A673 (cell line): ENCODE measurements around the gene SRRM3. TPM values are rescaled to one million over a fixed set of nuclear protein-coding genes. Genes with fewer than 3 reads are reported as not detected.

Experiments
- BruUV-seq: library from RNA; stranded (reverse); fragments of 400-500 nt; replicated peaks from 2 replicates; lab custom pipeline; 2021; lab: Mats Ljungman, UMichigan
- CTCF ChIA-PET: fragments of 300-600 bp; sonication (Branson Sonifier 250); formaldehyde crosslinking; loops from one replicate; lab custom pipeline; 2022; ENCODE audit warnings: antibody characterized with exemption; lab: Charles Lee
- POLR2A ChIA-PET: fragments of 300-600 bp; sonication (Branson Sonifier 250); formaldehyde crosslinking; loops from one replicate; lab custom pipeline; 2022; ENCODE audit warnings: antibody characterized with exemption; ENCODE audit not compliant: low non-redundant PET; lab: Charles Lee
- DNase-seq: peaks from one replicate; pipeline ENCODE4 v3.0.0-alpha.2; 2015; ENCODE audit warnings: low spot score
- H3K27ac ChIP-seq: fragments of 200-600 bp; sonication (generic); 2 replicates; pipeline ENCODE4 v1.5.1; 2016; ENCODE audit warnings: mixed run types, low read depth, mild to moderate bottlenecking, mixed read lengths, antibody characterized with exemption, low read length; ENCODE audit not compliant: poor library complexity, severe bottlenecking
- H3K27me3 ChIP-seq: fragments of 200-600 bp; sonication (generic); replicated peaks from 2 replicates; pipeline ENCODE4 v1.6.1; 2017; ENCODE audit warnings: mixed run types, low read depth, mild to moderate bottlenecking, mixed read lengths, antibody characterized with exemption, low read length; ENCODE audit not compliant: insufficient read depth, poor library complexity
- H3K36me3 ChIP-seq: fragments of 200-600 bp; sonication (generic); 2 replicates; pipeline ENCODE4 v1.6.1; 2016; ENCODE audit warnings: mixed run types, mild to moderate bottlenecking, mixed read lengths, antibody characterized with exemption, low read length; ENCODE audit not compliant: insufficient read depth, poor library complexity, severe bottlenecking
- H3K4me1 ChIP-seq: fragments of 200-600 bp; sonication (generic); 2 replicates; pipeline ENCODE4 v1.6.1; 2017; ENCODE audit warnings: mixed run types, mild to moderate bottlenecking, mixed read lengths, antibody characterized with exemption, low read length; ENCODE audit not compliant: insufficient read depth, poor library complexity, severe bottlenecking
- H3K4me3 ChIP-seq: fragments of 200-600 bp; sonication (generic); 2 replicates; pipeline ENCODE4 v1.5.1; 2016; ENCODE audit warnings: low read depth, mixed run types, mild to moderate bottlenecking, mixed read lengths, low read length; ENCODE audit not compliant: poor library complexity, severe bottlenecking
- H3K9me3 ChIP-seq: fragments of 200-600 bp; sonication (generic); 2 replicates; pipeline ENCODE4 v1.6.1; 2016; ENCODE audit warnings: mixed run types, low read depth, mild to moderate bottlenecking, mixed read lengths, antibody characterized with exemption, low read length; ENCODE audit not compliant: poor library complexity, severe bottlenecking
- EZH2 ChIP-seq: fragments of 200-600 bp; sonication (generic); IDR thresholded peaks from 2 replicates; pipeline ENCODE4 v1.6.1; 2017; ENCODE audit warnings: borderline replicate concordance, low read depth, mild to moderate bottlenecking, mixed read lengths, antibody characterized with exemption, low read length; ENCODE audit not compliant: poor library complexity, severe bottlenecking
- intact Hi-C: fragments of 100-400 bp; cut with micrococcal nuclease; formaldehyde crosslinking; loops from one replicate; pipeline ENCODE4 v1.10.0; 2022; ENCODE audit not compliant: unreplicated experiment
- total RNA-seq: library from RNA; stranded (reverse); gene quantifications from 2 replicates; pipeline ENCODE4 v1.2.3, GENCODE V29; 2021
- TF ChIP-seq, protein P1 (sequence below): fragments of 300-800, 200-600 bp; sonication (generic); conservative IDR thresholded peaks from 2 replicates; pipeline ENCODE4 v1.5.1; 2017; ENCODE audit warnings: low read depth, mild to moderate bottlenecking, antibody characterized with exemption, low read length, moderate library complexity, mixed read lengths

The SRRM3 gene
- total RNA-seq, 1 experiment from 2014 or later, result 1.8 TPM

- ChIA-PET CTCF (no interaction called here), POLR2A (no interaction called here)
- intact Hi-C loops, result no loop called here
- no peaks in the 10 kb centered on the region for H3K27me3 ChIP-seq
- no peak for DNase-seq
- no peak overlapping the region for H3K27ac ChIP-seq
- no TSS peak for BruUV-seq
- H3K4me1 ChIP-seq, result peaks cover 6% of the 10 kb centered on the region
- TF ChIP-seq, protein P1, sequence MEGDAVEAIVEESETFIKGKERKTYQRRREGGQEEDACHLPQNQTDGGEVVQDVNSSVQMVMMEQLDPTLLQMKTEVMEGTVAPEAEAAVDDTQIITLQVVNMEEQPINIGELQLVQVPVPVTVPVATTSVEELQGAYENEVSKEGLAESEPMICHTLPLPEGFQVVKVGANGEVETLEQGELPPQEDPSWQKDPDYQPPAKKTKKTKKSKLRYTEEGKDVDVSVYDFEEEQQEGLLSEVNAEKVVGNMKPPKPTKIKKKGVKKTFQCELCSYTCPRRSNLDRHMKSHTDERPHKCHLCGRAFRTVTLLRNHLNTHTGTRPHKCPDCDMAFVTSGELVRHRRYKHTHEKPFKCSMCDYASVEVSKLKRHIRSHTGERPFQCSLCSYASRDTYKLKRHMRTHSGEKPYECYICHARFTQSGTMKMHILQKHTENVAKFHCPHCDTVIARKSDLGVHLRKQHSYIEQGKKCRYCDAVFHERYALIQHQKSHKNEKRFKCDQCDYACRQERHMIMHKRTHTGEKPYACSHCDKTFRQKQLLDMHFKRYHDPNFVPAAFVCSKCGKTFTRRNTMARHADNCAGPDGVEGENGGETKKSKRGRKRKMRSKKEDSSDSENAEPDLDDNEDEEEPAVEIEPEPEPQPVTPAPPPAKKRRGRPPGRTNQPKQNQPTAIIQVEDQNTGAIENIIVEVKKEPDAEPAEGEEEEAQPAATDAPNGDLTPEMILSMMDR, result no peak
- TF ChIP-seq EZH2, result no peak
- H3K4me3 ChIP-seq, result no peak overlapping the region
- H3K9me3 ChIP-seq, result no peaks in the 10 kb centered on the region
- H3K36me3 ChIP-seq, result no peaks in the 10 kb centered on the region
These were observed 70.4 kb downstream of the SRRM3 start for GRCh38 chr7:76272142-76272541.

DNA sequence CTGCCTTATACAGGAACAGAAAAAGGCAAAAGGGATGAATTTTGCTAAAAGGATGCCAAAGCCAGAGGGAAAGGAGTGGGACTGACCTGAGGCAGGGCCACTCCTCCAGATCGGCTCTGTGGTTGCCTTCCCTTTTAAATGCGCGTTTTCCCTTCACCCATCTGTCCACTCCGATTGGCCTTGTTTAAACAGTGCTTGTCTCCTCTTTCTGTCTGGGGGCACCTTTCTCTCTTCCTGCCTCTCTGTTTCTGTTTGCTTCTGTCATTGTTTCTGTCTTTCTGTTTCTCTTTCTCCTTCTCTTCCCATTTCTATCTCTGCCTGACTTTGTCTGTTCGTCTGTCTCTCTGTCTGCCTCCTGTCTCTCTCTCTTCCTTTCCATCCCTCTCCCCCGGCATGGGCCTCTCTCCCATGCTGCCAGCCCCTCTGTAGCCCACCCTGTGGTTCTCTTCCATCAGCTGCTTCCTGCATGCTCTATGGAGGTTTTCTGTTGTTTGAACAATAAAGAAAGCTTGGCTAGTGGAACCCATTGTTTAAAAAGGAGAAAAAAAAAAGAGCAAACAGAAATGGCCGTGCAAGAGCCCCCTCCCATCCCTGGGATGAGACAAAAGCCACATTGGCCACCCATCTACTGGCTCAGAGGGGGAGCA lies 71.3 kb downstream of the SRRM3 start:
- no peaks in the 10 kb centered on the region for H3K36me3 ChIP-seq
- no TSS peak for BruUV-seq
- DNase-seq, result no peak
- H3K27me3 ChIP-seq, result no peaks in the 10 kb centered on the region
- H3K9me3 ChIP-seq, result no peaks in the 10 kb centered on the region
- ChIA-PET POLR2A (no interaction called here), CTCF (no interaction called here)
- no peak for TF ChIP-seq EZH2
- TF ChIP-seq, protein P1, result no peak
- H3K4me1 ChIP-seq, result peaks cover 6% of the 10 kb centered on the region
- no peak overlapping the region for H3K27ac ChIP-seq
- H3K4me3 ChIP-seq, result no peak overlapping the region
- intact Hi-C loops, result no loop called here

GRCh38 chr7:76273503-76273902 lies 71.8 kb downstream of the SRRM3 start:
- no peaks in the 10 kb centered on the region for H3K9me3 ChIP-seq
- ChIA-PET POLR2A (no interaction called here), CTCF (no interaction called here)
- no peaks in the 10 kb centered on the region for H3K27me3 ChIP-seq
- BruUV-seq, result no TSS peak
- DNase-seq, result no peak
- H3K4me1 ChIP-seq, result peaks cover 6% of the 10 kb centered on the region
- no peaks in the 10 kb centered on the region for H3K36me3 ChIP-seq
- TF ChIP-seq, protein P1, result no peak
- TF ChIP-seq EZH2, result no peak
- intact Hi-C loops, result no loop called here
- H3K4me3 ChIP-seq, result no peak overlapping the region
- H3K27ac ChIP-seq, result no peak overlapping the region
